GM12878 (cell line): ENCODE data around the gene HTATIP2. TPM values are rescaled to one million over a fixed set of nuclear protein-coding genes. Genes with fewer than 3 reads are reported as not detected.

Experiments
- ATAC-seq: fragments of 200-7000 bp; cut with Tn5 transposase; 3 replicates; pipeline ENCODE4 v1.9.1; 2020; ENCODE audit warnings: mild to moderate bottlenecking, moderate library complexity
- BruUV-seq: library from RNA; stranded (reverse); fragments of 400-500 nt; replicated peaks from 2 replicates; lab custom pipeline; 2021; lab: Mats Ljungman, UMichigan
- CTCF ChIA-PET: fragments of 300-600 bp; sonication (Branson Sonifier 250); formaldehyde crosslinking; extraction: SDS; loops from one replicate; lab custom pipeline; 2021; ENCODE audit warnings: inconsistent platforms; lab: Yijun Ruan, JAX
- POLR2A ChIA-PET: fragments of 350-600 bp; formaldehyde crosslinking; extraction: SDS; loops from one replicate; lab custom pipeline; 2021; ENCODE audit warnings: inconsistent platforms; lab: Charles Lee
- RAD21 ChIA-PET: fragments of 300-600 bp; sonication (Branson Sonifier 250); formaldehyde crosslinking; loops from one replicate; lab custom pipeline; 2023; ENCODE audit warnings: antibody characterized with exemption; ENCODE audit not compliant: unreplicated experiment; lab: Charles Lee
- SMC1A ChIA-PET: fragments of 300-600 bp; sonication (Branson Sonifier 250); formaldehyde crosslinking; loops from one replicate; lab custom pipeline; 2023; ENCODE audit not compliant: unreplicated experiment, uncharacterized antibody; lab: Charles Lee
- DNase-seq: peaks from one replicate; pipeline ENCODE4 v3.0.0-alpha.2; 2011; ENCODE audit warnings: low read depth, low spot score
- FAIRE-seq: peaks from 3 replicates; lab custom pipeline; 2011; peaks lifted over from hg19 to GRCh38; lab: Jason Lieb, UNC
- H2AFZ ChIP-seq: 2 replicates; pipeline ENCODE4 v1.6.0; 2011; ENCODE audit warnings: low read depth, low read length, control low read depth; ENCODE audit not compliant: control insufficient read depth
- H3K27ac ChIP-seq: 2 replicates; pipeline ENCODE4 v1.5.1; 2011; ENCODE audit warnings: control low read depth; ENCODE audit not compliant: control insufficient read depth, insufficient read depth
- H3K27me3 ChIP-seq, 2 experiments: replicated peaks in 1 of 2; 2 replicates each; pipeline versions ENCODE4 v1.6.0 to v1.6.1; 2011; ENCODE audit warnings: low read length in 1 of 2; ENCODE audit not compliant: control insufficient read depth in 2 of 2, insufficient read depth in 2 of 2
- H3K36me3 ChIP-seq, 2 experiments: 2 replicates each; pipeline ENCODE4 v1.5.1; 2011; ENCODE audit warnings: low read length in 1 of 2; ENCODE audit not compliant: control insufficient read depth in 2 of 2, insufficient read depth in 2 of 2
- H3K4me1 ChIP-seq: 2 replicates; pipeline ENCODE4 v1.6.1; 2011; ENCODE audit warnings: mild to moderate bottlenecking, low read length, moderate library complexity, mixed read lengths; ENCODE audit not compliant: control insufficient read depth, insufficient read depth
- H3K4me2 ChIP-seq: 2 replicates; pipeline ENCODE4 v1.6.0; 2011; ENCODE audit warnings: control low read depth; ENCODE audit not compliant: control insufficient read depth, insufficient read depth
- H3K4me3 ChIP-seq: fragments of 200-600 bp; sonication (generic); 2 replicates; pipeline ENCODE4 v1.5.1; 2016
- H3K79me2 ChIP-seq: 2 replicates; pipeline ENCODE4 v1.6.0; 2011; ENCODE audit warnings: low read length; ENCODE audit not compliant: control insufficient read depth, insufficient read depth
- H3K9ac ChIP-seq: 2 replicates; pipeline ENCODE4 v1.8.0; 2011; ENCODE audit warnings: low read length, control low read depth, mixed read lengths; ENCODE audit not compliant: control insufficient read depth, insufficient read depth
- H3K9me3 ChIP-seq: replicated peaks from 3 replicates; pipeline ENCODE4 v1.5.1; 2011; ENCODE audit warnings: mild to moderate bottlenecking, low read length; ENCODE audit not compliant: control insufficient read depth, insufficient read depth
- H4K20me1 ChIP-seq: 2 replicates; pipeline ENCODE4 v1.6.0; 2011; ENCODE audit not compliant: control insufficient read depth, insufficient read depth
- EZH2 ChIP-seq: IDR thresholded peaks from 2 replicates; pipeline ENCODE4 v1.6.1; 2012; ENCODE audit warnings: low read depth, mild to moderate bottlenecking, control low read depth, inconsistent platforms, low read length, borderline replicate concordance; ENCODE audit not compliant: control insufficient read depth
- MYB ChIP-seq: fragments of 150-350 bp; IDR thresholded peaks from 2 replicates; pipeline ENCODE4 v1.6.1; 2014; ENCODE audit warnings: mild to moderate bottlenecking, low read depth, low read length, borderline replicate concordance
- SIN3A ChIP-seq: IDR thresholded peaks from 2 replicates; pipeline ENCODE4 v1.6.1; 2012; ENCODE audit warnings: low read depth, low read length, improper control_type of control experiment
- SRF ChIP-seq, 2 experiments: IDR thresholded peaks; 2 replicates each; pipeline ENCODE4 v1.6.1; 2011; ENCODE audit warnings: low read depth in 2 of 2, low read length in 2 of 2, mild to moderate bottlenecking in 1 of 2, moderate library complexity in 1 of 2
- ZBTB11 ChIP-seq: fragments of 450-650 bp; formaldehyde crosslinking; IDR thresholded peaks from 2 replicates; pipeline ENCODE4 v1.5.0; 2022; ENCODE audit warnings: mild to moderate bottlenecking, missing genetic modification characterization
- ZNF217 ChIP-seq: fragments of 450-650 bp; IDR thresholded peaks from 2 replicates; pipeline ENCODE4 v1.6.1; 2017; ENCODE audit warnings: antibody characterized with exemption, mild to moderate bottlenecking
- ZNF274 ChIP-seq: IDR thresholded peaks from one replicate; pipeline ENCODE4 v1.8.0; 2011; ENCODE audit not compliant: insufficient read length, insufficient read depth
- ZNF384 ChIP-seq: IDR thresholded peaks from 2 replicates; pipeline ENCODE4 v1.6.1; 2012; ENCODE audit warnings: low read depth, mild to moderate bottlenecking, low read length, improper control_type of control experiment, borderline replicate concordance
- WGBS: methylation state at CpG from one replicate; pipeline ENCODE4 v1.1.6; 2016; ENCODE audit warnings: low lambda C conversion rate; ENCODE audit not compliant: insufficient replicate concordance, insufficient coverage; ENCODE audit errors: missing lambda C conversion rate; 5-methylcytosine and 5-hydroxymethylcytosine counted together
- in situ Hi-C: fragments of 300-500 bp; cut with MboI; formaldehyde crosslinking; loops from 9 replicates; pipeline ENCODE4 v1.14.3; 2018; ENCODE audit warnings: mixed read lengths
- intact Hi-C: fragments of 100-400 bp; cut with micrococcal nuclease; formaldehyde crosslinking; loops from one replicate; pipeline ENCODE4 v1.14.2; 2022; ENCODE audit not compliant: unreplicated experiment
- polyA plus RNA-seq, 11 experiments: library from polyadenylated mRNA; depleted of rRNA in 4 of 11; unstranded in 6 of 11; stranded (reverse) in 5 of 11; fragments of >200 nt; fragmentation: Nextera tagmentation in 4 of 11; fragmentation: Illumina TruSeq in 1 of 11; extraction: Ambion mirVana in 4 of 11; extraction: Trizol in 1 of 11; gene quantifications; 1 replicate in 1 of 11; 2 replicates in 10 of 11; pipeline versions ENCODE4 v1.2.1 to v1.2.3, GENCODE V29; 2011 to 2016; ENCODE audit warnings: inconsistent platforms in 2 of 11, missing spikeins in 2 of 11, low read depth in 1 of 11
- total RNA-seq, 4 experiments: library from RNA; depleted of rRNA in 3 of 4; stranded (reverse); fragments of >200 nt in 3 of 4; fragmentation: Illumina TruSeq in 1 of 4; extraction: Trizol in 1 of 4; gene quantifications; 2 replicates each; pipeline versions ENCODE4 v1.2.1 to v1.2.3, GENCODE V29; 2013 to 2021
- TF ChIP-seq, protein P1 (sequence below): fragments of 150-350 bp; IDR thresholded peaks from 2 replicates; pipeline ENCODE4 v1.6.1; 2016; ENCODE audit warnings: low read depth, low read length
- TF ChIP-seq, protein P2 (sequence below): IDR thresholded peaks from 2 replicates; pipeline ENCODE4 v1.6.1; 2011; ENCODE audit warnings: low read depth, mild to moderate bottlenecking, low read length, moderate library complexity, borderline replicate concordance; ENCODE audit errors: extremely low read depth
- TF ChIP-seq, protein P3 (sequence below): IDR thresholded peaks from 2 replicates; pipeline ENCODE4 v1.6.1; 2012; ENCODE audit warnings: low read length, inconsistent platforms

The HTATIP2 gene
- total and polyA plus RNA-seq, 10 of the 15 experiments (the other 5 are each of a cell fraction or from before 2014, with no cell fraction given): 25.4 to 58.5 (median 42.2) TPM

GRCh38 chr11:20327377-20327935 lies 36.1 kb upstream of the HTATIP2 start (continued):
- TF ChIP-seq, protein P1, sequence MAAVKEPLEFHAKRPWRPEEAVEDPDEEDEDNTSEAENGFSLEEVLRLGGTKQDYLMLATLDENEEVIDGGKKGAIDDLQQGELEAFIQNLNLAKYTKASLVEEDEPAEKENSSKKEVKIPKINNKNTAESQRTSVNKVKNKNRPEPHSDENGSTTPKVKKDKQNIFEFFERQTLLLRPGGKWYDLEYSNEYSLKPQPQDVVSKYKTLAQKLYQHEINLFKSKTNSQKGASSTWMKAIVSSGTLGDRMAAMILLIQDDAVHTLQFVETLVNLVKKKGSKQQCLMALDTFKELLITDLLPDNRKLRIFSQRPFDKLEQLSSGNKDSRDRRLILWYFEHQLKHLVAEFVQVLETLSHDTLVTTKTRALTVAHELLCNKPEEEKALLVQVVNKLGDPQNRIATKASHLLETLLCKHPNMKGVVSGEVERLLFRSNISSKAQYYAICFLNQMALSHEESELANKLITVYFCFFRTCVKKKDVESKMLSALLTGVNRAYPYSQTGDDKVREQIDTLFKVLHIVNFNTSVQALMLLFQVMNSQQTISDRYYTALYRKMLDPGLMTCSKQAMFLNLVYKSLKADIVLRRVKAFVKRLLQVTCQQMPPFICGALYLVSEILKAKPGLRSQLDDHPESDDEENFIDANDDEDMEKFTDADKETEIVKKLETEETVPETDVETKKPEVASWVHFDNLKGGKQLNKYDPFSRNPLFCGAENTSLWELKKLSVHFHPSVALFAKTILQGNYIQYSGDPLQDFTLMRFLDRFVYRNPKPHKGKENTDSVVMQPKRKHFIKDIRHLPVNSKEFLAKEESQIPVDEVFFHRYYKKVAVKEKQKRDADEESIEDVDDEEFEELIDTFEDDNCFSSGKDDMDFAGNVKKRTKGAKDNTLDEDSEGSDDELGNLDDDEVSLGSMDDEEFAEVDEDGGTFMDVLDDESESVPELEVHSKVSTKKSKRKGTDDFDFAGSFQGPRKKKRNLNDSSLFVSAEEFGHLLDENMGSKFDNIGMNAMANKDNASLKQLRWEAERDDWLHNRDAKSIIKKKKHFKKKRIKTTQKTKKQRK: no peak
- TF ChIP-seq ZNF384 (no peak), SRF (IDR thresholded peaks at IDR 0.05; ENCODE audit: low read depth in 2 of 2, low read length in 2 of 2) (no peak), EZH2 (no peak)

GRCh38 chr11:20336056-20336455 lies 27.5 kb upstream of the HTATIP2 start:
- BruUV-seq: no TSS peak
- ChIA-PET CTCF (interaction anchor here (0.9 to 1.7 kb wide), 7 partner anchors 14 to 208 kb away, joined by 3 to 12 read pairs (median 6); no protein-coding TSS in a partner anchor), RAD21 (interaction anchor here (0.9 to 2.2 kb wide), 2 partner anchors 203 to 208 kb away, joined by 3 to 6 read pairs; no protein-coding TSS in a partner anchor), POLR2A (no interaction called here), SMC1A (interaction anchor here (0.8 to 1.1 kb wide), 2 partner anchors 90 to 201 kb away, joined by 3 read pairs; no protein-coding TSS in a partner anchor)
- Histone ChIP-seq H3K27ac (no peak overlapping the region), H3K36me3 (no peaks in the 10 kb centered on the region), H3K9ac (no peak overlapping the region), H2AFZ (no peak overlapping the region), H3K79me2 (no peaks in the 10 kb centered on the region), H3K4me3 (no peak overlapping the region), H3K27me3 (peaks cover 0 to 3% of the 10 kb centered on the region in 2 experiments; a peak in 3 of 4 replicates), H3K4me1 (no peaks in the 10 kb centered on the region), H3K4me2 (no peak overlapping the region), H3K9me3 (no peaks in the 10 kb centered on the region), H4K20me1 (no peaks in the 10 kb centered on the region)
- no peak for FAIRE-seq
- WGBS: 62% methylated on average over 1 of the region's 1 CpG
- intact Hi-C loops: loop anchor here (2.0 to 5.0 kb wide), 2 partner anchors 91 to 399 kb away; no protein-coding TSS in a partner anchor
- no peak for ATAC-seq
- in situ Hi-C loops: no loop called here
- no peak for DNase-seq
- TF ChIP-seq SIN3A: no peak
- TF ChIP-seq ZNF217: no peak
- TF ChIP-seq ZBTB11 (CRISPR knock-in tag): no peak
- TF ChIP-seq, protein P2, sequence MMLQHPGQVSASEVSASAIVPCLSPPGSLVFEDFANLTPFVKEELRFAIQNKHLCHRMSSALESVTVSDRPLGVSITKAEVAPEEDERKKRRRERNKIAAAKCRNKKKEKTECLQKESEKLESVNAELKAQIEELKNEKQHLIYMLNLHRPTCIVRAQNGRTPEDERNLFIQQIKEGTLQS: no peak
- TF ChIP-seq ZNF274: no peak
- TF ChIP-seq, protein P3, sequence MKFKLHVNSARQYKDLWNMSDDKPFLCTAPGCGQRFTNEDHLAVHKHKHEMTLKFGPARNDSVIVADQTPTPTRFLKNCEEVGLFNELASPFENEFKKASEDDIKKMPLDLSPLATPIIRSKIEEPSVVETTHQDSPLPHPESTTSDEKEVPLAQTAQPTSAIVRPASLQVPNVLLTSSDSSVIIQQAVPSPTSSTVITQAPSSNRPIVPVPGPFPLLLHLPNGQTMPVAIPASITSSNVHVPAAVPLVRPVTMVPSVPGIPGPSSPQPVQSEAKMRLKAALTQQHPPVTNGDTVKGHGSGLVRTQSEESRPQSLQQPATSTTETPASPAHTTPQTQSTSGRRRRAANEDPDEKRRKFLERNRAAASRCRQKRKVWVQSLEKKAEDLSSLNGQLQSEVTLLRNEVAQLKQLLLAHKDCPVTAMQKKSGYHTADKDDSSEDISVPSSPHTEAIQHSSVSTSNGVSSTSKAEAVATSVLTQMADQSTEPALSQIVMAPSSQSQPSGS: no peak
- no peak for TF ChIP-seq MYB
